Neural progenitor cell (in vitro differentiated cells): ENCODE measurements around the gene NBAS. TPM values are rescaled to one million over a fixed set of nuclear protein-coding genes. Genes with fewer than 3 reads are reported as not detected.

ENCODE experiments used
- DNase-seq: peaks from one replicate; pipeline ENCODE4 v3.0.0-alpha.2; 2016; ENCODE audit warnings: low spot score
- H2AFZ ChIP-seq: fragments of 200-600 bp; sonication (generic); replicated peaks from 2 replicates; pipeline ENCODE4 v1.6.1; 2016; ENCODE audit warnings: antibody characterized with exemption
- H3F3A ChIP-seq: fragments of 200-600 bp; sonication (generic); 2 replicates; pipeline ENCODE4 v1.6.1; 2016; ENCODE audit warnings: antibody characterized with exemption, low read depth
- H3K27ac ChIP-seq: fragments of 200-600 bp; sonication (generic); 2 replicates; pipeline ENCODE4 v1.5.1; 2016; ENCODE audit warnings: mild to moderate bottlenecking
- H3K27me3 ChIP-seq: fragments of 200-600 bp; sonication (generic); 2 replicates; pipeline ENCODE4 v1.6.1; 2016; ENCODE audit warnings: mild to moderate bottlenecking, moderate library complexity
- H3K36me3 ChIP-seq: fragments of 200-600 bp; sonication (generic); 2 replicates; pipeline ENCODE4 v1.5.1; 2016
- H3K4me1 ChIP-seq: fragments of 200-600 bp; sonication (generic); 2 replicates; pipeline ENCODE4 v1.6.1; 2016; ENCODE audit warnings: mixed run types
- H3K4me2 ChIP-seq: fragments of 200-600 bp; sonication (generic); 2 replicates; pipeline ENCODE4 v1.6.1; 2016
- H3K4me3 ChIP-seq: fragments of 200-600 bp; sonication (generic); 2 replicates; pipeline ENCODE4 v1.5.1; 2016
- H3K79me2 ChIP-seq: fragments of 200-600 bp; sonication (generic); 2 replicates; pipeline ENCODE4 v1.6.1; 2016; ENCODE audit warnings: low read depth
- H3K9ac ChIP-seq: fragments of 200-600 bp; sonication (generic); 2 replicates; pipeline ENCODE4 v1.6.1; 2016
- H3K9me3 ChIP-seq: fragments of 200-600 bp; sonication (generic); 2 replicates; pipeline ENCODE4 v1.5.1; 2016; ENCODE audit warnings: low read depth
- H4K20me1 ChIP-seq: fragments of 200-600 bp; sonication (generic); 2 replicates; pipeline ENCODE4 v1.6.1; 2016; ENCODE audit warnings: low read depth
- H3K27ac Mint-ChIP-seq: 3 replicates; pipeline ENCODE4 v1.8.0; 2021; ENCODE audit warnings: mixed read lengths
- H3K27me3 Mint-ChIP-seq: 2 replicates; pipeline ENCODE4 v1.8.0; 2022; ENCODE audit warnings: low read depth, mild to moderate bottlenecking, inconsistent platforms, moderate library complexity, mixed read lengths; ENCODE audit not compliant: insufficient read depth
- H3K36me3 Mint-ChIP-seq: 3 replicates; pipeline ENCODE4 v1.8.0; 2021; ENCODE audit warnings: mixed read lengths
- H3K4me1 Mint-ChIP-seq: 3 replicates; pipeline ENCODE4 v1.8.0; 2021; ENCODE audit warnings: mixed read lengths
- H3K4me3 Mint-ChIP-seq: 3 replicates; pipeline ENCODE4 v1.8.0; 2021; ENCODE audit warnings: mild to moderate bottlenecking, moderate library complexity, mixed read lengths
- H3K9me3 Mint-ChIP-seq: 3 replicates; pipeline ENCODE4 v1.8.0; 2020; ENCODE audit warnings: mixed read lengths
- CTCF ChIP-seq: fragments of 200-600 bp; sonication (generic); IDR thresholded peaks from 2 replicates; pipeline ENCODE4 v1.5.1; 2017; ENCODE audit warnings: antibody characterized with exemption, mild to moderate bottlenecking
- EZH2 ChIP-seq: fragments of 200-600 bp; sonication (generic); IDR thresholded peaks from 2 replicates; pipeline ENCODE4 v1.6.1; 2017; ENCODE audit warnings: antibody characterized with exemption, mild to moderate bottlenecking, moderate library complexity
- EZH2phosphoT487 ChIP-seq: fragments of 200-600 bp; sonication (generic); IDR thresholded peaks from 2 replicates; pipeline ENCODE4 v1.6.1; 2017; ENCODE audit warnings: antibody characterized with exemption
- total RNA-seq: library from RNA; depleted of rRNA; stranded (reverse); fragments of >200 nt; gene quantifications from 2 replicates; pipeline ENCODE4 v1.2.3, GENCODE V29; 2015; ENCODE audit warnings: low replicate concordance

The NBAS gene
- total RNA-seq, 1 donor from 2014 or later, result 58.0 TPM

GRCh38 chr2:15230599-15231192 lies 330.4 kb downstream of the NBAS start:
- Mint-ChIP-seq H3K36me3 (peaks cover 19% of the 10 kb centered on the region), H3K4me3 (no peak overlapping the region), H3K27ac (peak overlapping the region; percentile 68), H3K9me3 (peaks cover 12% of the 10 kb centered on the region), H3K27me3 (no peaks in the 10 kb centered on the region), H3K4me1 (peaks cover 23% of the 10 kb centered on the region)
- Histone ChIP-seq H3F3A (no peaks in the 10 kb centered on the region), H3K36me3 (no peaks in the 10 kb centered on the region), H3K27ac (peak overlapping the region; percentile 19), H3K4me2 (no peak overlapping the region), H3K9ac (no peak overlapping the region), H3K4me1 (no peaks in the 10 kb centered on the region), H3K9me3 (no peaks in the 10 kb centered on the region), H3K27me3 (no peaks in the 10 kb centered on the region), H2AFZ (no peak overlapping the region), H3K79me2 (no peaks in the 10 kb centered on the region), H3K4me3 (no peak overlapping the region), H4K20me1 (no peaks in the 10 kb centered on the region)
- TF ChIP-seq EZH2phosphoT487 (no peak), CTCF (no peak), EZH2 (no peak)
- peak; percentile 20 for DNase-seq

- Histone ChIP-seq H3K4me2 (no peak overlapping the region), H3K4me3 (no peak overlapping the region), H3K79me2 (no peaks in the 10 kb centered on the region), H2AFZ (no peak overlapping the region), H3K36me3 (no peaks in the 10 kb centered on the region), H3F3A (no peaks in the 10 kb centered on the region), H4K20me1 (no peaks in the 10 kb centered on the region), H3K4me1 (no peaks in the 10 kb centered on the region), H3K27me3 (no peaks in the 10 kb centered on the region), H3K27ac (no peak overlapping the region), H3K9ac (no peak overlapping the region), H3K9me3 (no peaks in the 10 kb centered on the region)
- H3K27me3 Mint-ChIP-seq, result no peaks in the 10 kb centered on the region
- peaks cover 21% of the 10 kb centered on the region for H3K36me3 Mint-ChIP-seq
- TF ChIP-seq EZH2phosphoT487, result no peak
- TF ChIP-seq EZH2, result no peak
- TF ChIP-seq CTCF, result no peak
- no peak for DNase-seq
- H3K27ac Mint-ChIP-seq, result no peak overlapping the region
- no peak overlapping the region for H3K4me3 Mint-ChIP-seq
- H3K4me1 Mint-ChIP-seq, result peaks cover 28% of the 10 kb centered on the region
- peaks cover 12% of the 10 kb centered on the region for H3K9me3 Mint-ChIP-seq
Observed at GRCh38 chr2:15226661-15227060, 334.5 kb downstream of the NBAS start.

GRCh38 chr2:15225131-15225530 lies 336.0 kb downstream of the NBAS start:
- H3K4me1 Mint-ChIP-seq, result peaks cover 21% of the 10 kb centered on the region
- no peak overlapping the region for H3K4me3 Mint-ChIP-seq
- no peak overlapping the region for H3K27ac Mint-ChIP-seq
- H3K4me1 ChIP-seq, result no peaks in the 10 kb centered on the region
- no peaks in the 10 kb centered on the region for H3K9me3 ChIP-seq
- H3K27me3 Mint-ChIP-seq, result no peaks in the 10 kb centered on the region
- H3F3A ChIP-seq, result no peaks in the 10 kb centered on the region
- H4K20me1 ChIP-seq, result no peaks in the 10 kb centered on the region
- no peaks in the 10 kb centered on the region for H3K36me3 ChIP-seq
- H3K9ac ChIP-seq, result no peak overlapping the region
- no peaks in the 10 kb centered on the region for H3K79me2 ChIP-seq
- no peak for DNase-seq
- no peak overlapping the region for H3K4me2 ChIP-seq
- H3K36me3 Mint-ChIP-seq, result peaks cover 23% of the 10 kb centered on the region
- H2AFZ ChIP-seq, result no peak overlapping the region
- H3K4me3 ChIP-seq, result no peak overlapping the region
- no peak for TF ChIP-seq CTCF
- no peak for TF ChIP-seq EZH2
- no peak for TF ChIP-seq EZH2phosphoT487
- no peaks in the 10 kb centered on the region for H3K27me3 ChIP-seq
- peaks cover 14% of the 10 kb centered on the region for H3K9me3 Mint-ChIP-seq
- no peak overlapping the region for H3K27ac ChIP-seq
